ENCODE data around the gene PLA2G4B. TPM values are rescaled to one million over a fixed set of nuclear protein-coding genes. Genes with fewer than 3 reads are reported as not detected.

PLA2G4B gene
- total RNA-seq, 1 experiment from 2014 or later = 11.0 TPM

DNA sequence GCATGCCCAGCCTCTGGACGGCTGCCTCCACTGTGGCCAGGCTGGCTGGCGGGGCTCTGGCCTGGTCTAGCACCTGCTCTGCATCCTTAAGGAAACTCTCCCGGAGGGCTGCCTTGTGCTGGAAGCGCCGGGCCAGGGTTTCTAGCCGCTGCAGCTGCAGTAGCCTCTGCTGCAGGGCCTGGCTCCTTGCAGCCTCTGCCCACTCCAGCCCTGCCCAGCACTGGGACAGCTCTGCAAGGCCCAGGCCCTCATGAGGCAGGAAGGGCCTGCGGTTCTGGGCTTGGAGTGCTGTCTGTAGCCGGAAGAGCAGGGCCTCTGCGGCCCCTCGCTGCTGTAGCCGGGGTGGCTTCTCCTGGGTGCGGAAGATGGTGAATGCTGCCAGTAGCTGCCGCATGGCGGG lies 47.2 kb downstream of the PLA2G4B start:
- TF ChIP-seq, protein P1, sequence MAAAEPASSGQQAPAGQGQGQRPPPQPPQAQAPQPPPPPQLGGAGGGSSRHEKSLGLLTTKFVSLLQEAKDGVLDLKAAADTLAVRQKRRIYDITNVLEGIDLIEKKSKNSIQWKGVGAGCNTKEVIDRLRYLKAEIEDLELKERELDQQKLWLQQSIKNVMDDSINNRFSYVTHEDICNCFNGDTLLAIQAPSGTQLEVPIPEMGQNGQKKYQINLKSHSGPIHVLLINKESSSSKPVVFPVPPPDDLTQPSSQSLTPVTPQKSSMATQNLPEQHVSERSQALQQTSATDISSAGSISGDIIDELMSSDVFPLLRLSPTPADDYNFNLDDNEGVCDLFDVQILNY (CRISPR knock-in tag; IDR thresholded peaks at IDR 0.05) = no peak
- TF ChIP-seq SP1 (CRISPR knock-in tag; conservative IDR thresholded peaks at IDR 0.05) = no peak
- no peak for TF ChIP-seq ZNF317 (CRISPR knock-in tag; IDR thresholded peaks at IDR 0.05; ENCODE audit: borderline replicate concordance, low read depth)
- TF ChIP-seq OVOL2 (CRISPR knock-in tag; IDR thresholded peaks at IDR 0.05; ENCODE audit: borderline replicate concordance) = no peak
- no peak for TF ChIP-seq GTF2I (CRISPR knock-in tag; conservative IDR thresholded peaks at IDR 0.05)
- TF ChIP-seq CREM (CRISPR knock-in tag; IDR thresholded peaks at IDR 0.05) = no peak
- no peak for TF ChIP-seq ATF1 (CRISPR knock-in tag; IDR thresholded peaks at IDR 0.05)
- TF ChIP-seq PRRX2 (CRISPR knock-in tag; IDR thresholded peaks at IDR 0.05) = no peak
- TF ChIP-seq, protein P2, sequence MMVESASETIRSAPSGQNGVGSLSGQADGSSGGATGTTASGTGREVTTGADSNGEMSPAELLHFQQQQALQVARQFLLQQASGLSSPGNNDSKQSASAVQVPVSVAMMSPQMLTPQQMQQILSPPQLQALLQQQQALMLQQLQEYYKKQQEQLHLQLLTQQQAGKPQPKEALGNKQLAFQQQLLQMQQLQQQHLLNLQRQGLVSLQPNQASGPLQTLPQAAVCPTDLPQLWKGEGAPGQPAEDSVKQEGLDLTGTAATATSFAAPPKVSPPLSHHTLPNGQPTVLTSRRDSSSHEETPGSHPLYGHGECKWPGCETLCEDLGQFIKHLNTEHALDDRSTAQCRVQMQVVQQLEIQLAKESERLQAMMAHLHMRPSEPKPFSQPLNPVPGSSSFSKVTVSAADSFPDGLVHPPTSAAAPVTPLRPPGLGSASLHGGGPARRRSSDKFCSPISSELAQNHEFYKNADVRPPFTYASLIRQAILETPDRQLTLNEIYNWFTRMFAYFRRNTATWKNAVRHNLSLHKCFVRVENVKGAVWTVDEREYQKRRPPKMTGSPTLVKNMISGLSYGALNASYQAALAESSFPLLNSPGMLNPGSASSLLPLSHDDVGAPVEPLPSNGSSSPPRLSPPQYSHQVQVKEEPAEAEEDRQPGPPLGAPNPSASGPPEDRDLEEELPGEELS (CRISPR knock-in tag; IDR thresholded peaks at IDR 0.05) = no peak
- TF ChIP-seq, protein P3, sequence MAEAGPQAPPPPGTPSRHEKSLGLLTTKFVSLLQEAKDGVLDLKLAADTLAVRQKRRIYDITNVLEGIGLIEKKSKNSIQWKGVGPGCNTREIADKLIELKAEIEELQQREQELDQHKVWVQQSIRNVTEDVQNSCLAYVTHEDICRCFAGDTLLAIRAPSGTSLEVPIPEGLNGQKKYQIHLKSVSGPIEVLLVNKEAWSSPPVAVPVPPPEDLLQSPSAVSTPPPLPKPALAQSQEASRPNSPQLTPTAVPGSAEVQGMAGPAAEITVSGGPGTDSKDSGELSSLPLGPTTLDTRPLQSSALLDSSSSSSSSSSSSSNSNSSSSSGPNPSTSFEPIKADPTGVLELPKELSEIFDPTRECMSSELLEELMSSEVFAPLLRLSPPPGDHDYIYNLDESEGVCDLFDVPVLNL (CRISPR knock-in tag; IDR thresholded peaks at IDR 0.05; ENCODE audit: borderline replicate concordance, low read depth) = no peak
- no peak for TF ChIP-seq ZNF423 (CRISPR knock-in tag; IDR thresholded peaks at IDR 0.05)
- TF ChIP-seq, protein P4, sequence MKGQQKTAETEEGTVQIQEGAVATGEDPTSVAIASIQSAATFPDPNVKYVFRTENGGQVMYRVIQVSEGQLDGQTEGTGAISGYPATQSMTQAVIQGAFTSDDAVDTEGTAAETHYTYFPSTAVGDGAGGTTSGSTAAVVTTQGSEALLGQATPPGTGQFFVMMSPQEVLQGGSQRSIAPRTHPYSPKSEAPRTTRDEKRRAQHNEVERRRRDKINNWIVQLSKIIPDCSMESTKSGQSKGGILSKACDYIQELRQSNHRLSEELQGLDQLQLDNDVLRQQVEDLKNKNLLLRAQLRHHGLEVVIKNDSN (CRISPR knock-in tag; IDR thresholded peaks at IDR 0.05) = no peak
- TF ChIP-seq MYBL2 (CRISPR knock-in tag; IDR thresholded peaks at IDR 0.05) = no peak
- TF ChIP-seq, protein P5, sequence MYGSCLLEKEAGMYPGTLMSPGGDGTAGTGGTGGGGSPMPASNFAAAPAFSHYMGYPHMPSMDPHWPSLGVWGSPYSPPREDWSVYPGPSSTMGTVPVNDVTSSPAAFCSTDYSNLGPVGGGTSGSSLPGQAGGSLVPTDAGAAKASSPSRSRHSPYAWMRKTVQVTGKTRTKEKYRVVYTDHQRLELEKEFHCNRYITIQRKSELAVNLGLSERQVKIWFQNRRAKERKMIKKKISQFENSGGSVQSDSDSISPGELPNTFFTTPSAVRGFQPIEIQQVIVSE (CRISPR knock-in tag; IDR thresholded peaks at IDR 0.05; ENCODE audit: borderline replicate concordance) = no peak
- no peak for TF ChIP-seq GABPB1 (CRISPR knock-in tag; IDR thresholded peaks at IDR 0.05)
- no peak for TF ChIP-seq SMAD3 (CRISPR knock-in tag; IDR thresholded peaks at IDR 0.05; ENCODE audit: borderline replicate concordance)
- TF ChIP-seq ZNF416 (CRISPR knock-in tag; IDR thresholded peaks at IDR 0.05) = no peak
- TF ChIP-seq ETV6 (CRISPR knock-in tag; IDR thresholded peaks at IDR 0.05) = no peak
- ATAC-seq = no peak
- DNase-seq (ENCODE audit: low spot score) = no peak
- POLR2A ChIA-PET = no interaction called here
- Mint-ChIP-seq H3K4me1 (peaks cover 8% of the 10 kb centered on the region), H3K27me3 (ENCODE audit: low read depth) (peaks cover 25% of the 10 kb centered on the region), H3K36me3 (no peaks in the 10 kb centered on the region), H3K27ac (no peak overlapping the region), H3K4me3 (no peak overlapping the region), H3K9me3 (no peaks in the 10 kb centered on the region)
- CTCF ChIA-PET = interaction anchor here (2.3 kb wide), 1 partner anchor 19 kb away, joined by 5 read pairs; no protein-coding TSS in a partner anchor

DNA sequence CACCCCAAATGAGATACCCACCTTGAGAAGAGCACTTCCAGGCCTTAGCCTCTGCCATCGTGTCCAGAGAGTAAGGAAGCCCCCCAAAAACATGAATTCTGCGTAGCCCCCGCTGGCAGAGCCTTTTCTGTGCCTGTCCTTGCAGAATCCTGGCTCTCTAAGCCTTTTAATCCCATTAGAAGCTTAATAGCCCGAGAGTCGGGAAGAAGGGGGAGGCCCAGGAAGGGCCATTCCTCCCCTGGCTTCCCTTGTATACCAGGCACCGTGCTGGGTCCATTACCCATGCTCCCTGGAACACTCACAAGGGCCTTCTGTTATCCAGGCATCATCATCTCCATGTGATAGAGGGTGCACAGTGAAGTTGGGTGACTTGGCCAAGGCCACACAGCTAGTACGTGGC lies 48.1 kb downstream of the PLA2G4B start:
- ChIA-PET CTCF (interaction anchor here (2.3 kb wide), 1 partner anchor 18 kb away, joined by 5 read pairs; no protein-coding TSS in a partner anchor), POLR2A (no interaction called here)
- no peaks in the 10 kb centered on the region for H3K36me3 Mint-ChIP-seq
- no peak for TF ChIP-seq ZBTB21 (CRISPR knock-in tag; IDR thresholded peaks at IDR 0.05; ENCODE audit: borderline replicate concordance)
- TF ChIP-seq TCF7 (CRISPR knock-in tag; IDR thresholded peaks at IDR 0.05; ENCODE audit: low read depth) = no peak
- no peak for TF ChIP-seq FOXK1 (CRISPR knock-in tag; IDR thresholded peaks at IDR 0.05)
- no peak for TF ChIP-seq CREM (CRISPR knock-in tag; IDR thresholded peaks at IDR 0.05)
- TF ChIP-seq, protein P6, sequence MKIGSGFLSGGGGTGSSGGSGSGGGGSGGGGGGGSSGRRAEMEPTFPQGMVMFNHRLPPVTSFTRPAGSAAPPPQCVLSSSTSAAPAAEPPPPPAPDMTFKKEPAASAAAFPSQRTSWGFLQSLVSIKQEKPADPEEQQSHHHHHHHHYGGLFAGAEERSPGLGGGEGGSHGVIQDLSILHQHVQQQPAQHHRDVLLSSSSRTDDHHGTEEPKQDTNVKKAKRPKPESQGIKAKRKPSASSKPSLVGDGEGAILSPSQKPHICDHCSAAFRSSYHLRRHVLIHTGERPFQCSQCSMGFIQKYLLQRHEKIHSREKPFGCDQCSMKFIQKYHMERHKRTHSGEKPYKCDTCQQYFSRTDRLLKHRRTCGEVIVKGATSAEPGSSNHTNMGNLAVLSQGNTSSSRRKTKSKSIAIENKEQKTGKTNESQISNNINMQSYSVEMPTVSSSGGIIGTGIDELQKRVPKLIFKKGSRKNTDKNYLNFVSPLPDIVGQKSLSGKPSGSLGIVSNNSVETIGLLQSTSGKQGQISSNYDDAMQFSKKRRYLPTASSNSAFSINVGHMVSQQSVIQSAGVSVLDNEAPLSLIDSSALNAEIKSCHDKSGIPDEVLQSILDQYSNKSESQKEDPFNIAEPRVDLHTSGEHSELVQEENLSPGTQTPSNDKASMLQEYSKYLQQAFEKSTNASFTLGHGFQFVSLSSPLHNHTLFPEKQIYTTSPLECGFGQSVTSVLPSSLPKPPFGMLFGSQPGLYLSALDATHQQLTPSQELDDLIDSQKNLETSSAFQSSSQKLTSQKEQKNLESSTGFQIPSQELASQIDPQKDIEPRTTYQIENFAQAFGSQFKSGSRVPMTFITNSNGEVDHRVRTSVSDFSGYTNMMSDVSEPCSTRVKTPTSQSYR (CRISPR knock-in tag; IDR thresholded peaks at IDR 0.05) = no peak
- TF ChIP-seq, protein P5 (CRISPR knock-in tag; IDR thresholded peaks at IDR 0.05; ENCODE audit: borderline replicate concordance) = no peak
- TF ChIP-seq RELA (CRISPR knock-in tag; IDR thresholded peaks at IDR 0.05; ENCODE audit: borderline replicate concordance) = no peak
- TF ChIP-seq, protein P3 (CRISPR knock-in tag; IDR thresholded peaks at IDR 0.05; ENCODE audit: borderline replicate concordance, low read depth) = no peak
- TF ChIP-seq NR1H2 (CRISPR knock-in tag; IDR thresholded peaks at IDR 0.05) = no peak
- TF ChIP-seq FOXP1 (CRISPR knock-in tag; IDR thresholded peaks at IDR 0.05; ENCODE audit: borderline replicate concordance) = no peak
- no peak for TF ChIP-seq ESRRA (CRISPR knock-in tag; IDR thresholded peaks at IDR 0.05; ENCODE audit: borderline replicate concordance)

More for the DNA sequence above, 48.1 kb downstream of the PLA2G4B start:
- ATAC-seq (no peak), DNase-seq (ENCODE audit: low spot score) (no peak)
- no peaks in the 10 kb centered on the region for H3K9me3 Mint-ChIP-seq
- H3K4me1 Mint-ChIP-seq = peaks cover 4% of the 10 kb centered on the region
- no peak overlapping the region for H3K27ac Mint-ChIP-seq
- no peak overlapping the region for H3K4me3 Mint-ChIP-seq
- H3K27me3 Mint-ChIP-seq (ENCODE audit: low read depth) = peaks cover 16% of the 10 kb centered on the region
